Stomach (tissue), 9 donors: ENCODE measurements around the gene PDPK1. TPM values are rescaled to one million over a fixed set of nuclear protein-coding genes. Genes with fewer than 3 reads are reported as not detected.
"Not testable (repeated sequence)": the region's sequence is repeated elsewhere in the genome, so short reads cannot be mapped to it uniquely, and the experiment has no call there.

Experiments
- DNase-seq, 2 donors: peaks; one replicate each; pipeline versions ENCODE4 v3.0.0 to v3.0.0-alpha.2; 2013 to 2019
- H3K27ac ChIP-seq, 5 donors: fragments of 200-600 bp in 4 of 5; sonication (generic) in 4 of 5; one replicate each; pipeline ENCODE4 v1.5.1; 2013 to 2019; ENCODE audit warnings: mild to moderate bottlenecking in 1 of 5, moderate library complexity in 1 of 5
- H3K27me3 ChIP-seq, 3 donors: fragments of 200-600 bp; sonication (generic); one replicate each; pipeline ENCODE4 v1.5.1; 2017 to 2019; ENCODE audit warnings: mixed run types in 1 of 3
- H3K36me3 ChIP-seq, 4 donors: fragments of 200-600 bp; sonication (generic); 1 replicate in 3 of 4; 2 replicates in 1 of 4; pipeline ENCODE4 v1.5.1; 2016 to 2019
- H3K4me1 ChIP-seq, 4 donors: fragments of 200-600 bp; sonication (generic); one replicate each; pipeline ENCODE4 v1.5.1; 2016 to 2019
- H3K4me3 ChIP-seq, 4 donors: fragments of 200-600 bp; sonication (generic) in 3 of 4; one replicate each; pipeline ENCODE4 v1.5.1; 2016 to 2019; ENCODE audit warnings: mild to moderate bottlenecking in 1 of 4
- H3K9me3 ChIP-seq, 4 donors: fragments of 200-600 bp; sonication (generic); one replicate each; pipeline ENCODE4 v1.5.1; 2016 to 2019
- WGBS, 5 donors: extraction: QIAGEN DNeasy Blood & Tissue Kit in 3 of 5; methylation state at CpG; one replicate each; pipeline versions ENCODE4 v1.1.5 to v1.1.7; 2013 to 2018; 5-methylcytosine and 5-hydroxymethylcytosine counted together
- intact Hi-C: fragments of 100-400 bp; cut with DNase I; formaldehyde crosslinking; loops from one replicate; pipeline ENCODE4 v1.15.1; 2023; ENCODE audit warnings: low total_unique reads
- polyA plus RNA-seq, 3 donors: library from polyadenylated mRNA; stranded (reverse); fragments of 200-250 nt; gene quantifications; one replicate each; pipeline ENCODE4 v1.2.3, GENCODE V29; 2013
- small RNA-seq, 4 donors: library from RNA; depleted of rRNA; stranded (forward); fragments of <200 nt; gene quantifications; one replicate each; pipeline ENCODE3, GENCODE V24; 2016
- total RNA-seq, 5 donors: library from RNA; depleted of rRNA; stranded (reverse); fragments of >200 nt; gene quantifications; one replicate each; pipeline versions ENCODE4 v1.1.0 to v1.2.3, GENCODE V29; 2014 to 2016
- donor health status: healthy with polysubstance abuse.
- donor health status: Bipolar disorder and iron deficiency.
- donor health status: healthy.

PDPK1 gene
- total and polyA plus RNA-seq, 8 donors, result 7.0 to 86.9 (median 23.6) TPM

DNA sequence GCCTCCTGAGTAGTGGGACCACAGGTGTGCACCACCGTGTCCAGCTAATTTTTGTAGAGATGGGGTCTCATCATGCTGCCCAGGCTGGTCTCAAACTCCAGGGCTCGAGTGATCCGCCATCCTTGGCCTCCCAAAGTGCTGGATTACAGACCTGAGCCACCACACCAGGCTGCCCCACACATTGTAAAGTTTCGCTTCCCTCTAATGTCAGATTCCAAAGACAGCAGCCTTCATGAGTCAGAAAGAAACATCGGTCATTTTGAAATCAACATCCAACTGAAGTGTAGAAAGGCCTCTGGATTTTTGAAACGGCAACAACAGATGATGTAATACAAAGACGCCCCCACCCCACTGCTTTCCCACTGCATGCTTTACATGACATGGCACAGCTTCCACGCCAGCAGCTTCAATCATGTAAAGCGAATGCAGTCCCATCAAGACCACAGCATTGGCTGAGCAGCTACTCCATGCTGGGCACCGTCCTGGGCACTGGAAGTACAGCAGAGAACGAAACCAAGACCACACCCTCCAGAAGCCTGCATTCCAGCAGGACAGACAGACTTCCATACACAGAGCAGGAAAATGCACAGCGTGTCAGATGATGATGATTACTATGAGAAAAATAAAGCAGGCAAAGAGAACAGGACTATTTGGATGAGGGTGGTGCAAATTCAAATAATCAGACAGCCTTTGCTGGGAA is 107.1 kb downstream of the PDPK1 start:
- H3K27ac ChIP-seq, intact Hi-C loops, H3K36me3 ChIP-seq, H3K9me3 ChIP-seq, H3K4me1 ChIP-seq, H3K4me3 ChIP-seq, DNase-seq, H3K27me3 ChIP-seq: not testable (repeated sequence)
- WGBS, 5 donors, result no CpG with 5 or more reads among the region's 12 CpGs

DNA sequence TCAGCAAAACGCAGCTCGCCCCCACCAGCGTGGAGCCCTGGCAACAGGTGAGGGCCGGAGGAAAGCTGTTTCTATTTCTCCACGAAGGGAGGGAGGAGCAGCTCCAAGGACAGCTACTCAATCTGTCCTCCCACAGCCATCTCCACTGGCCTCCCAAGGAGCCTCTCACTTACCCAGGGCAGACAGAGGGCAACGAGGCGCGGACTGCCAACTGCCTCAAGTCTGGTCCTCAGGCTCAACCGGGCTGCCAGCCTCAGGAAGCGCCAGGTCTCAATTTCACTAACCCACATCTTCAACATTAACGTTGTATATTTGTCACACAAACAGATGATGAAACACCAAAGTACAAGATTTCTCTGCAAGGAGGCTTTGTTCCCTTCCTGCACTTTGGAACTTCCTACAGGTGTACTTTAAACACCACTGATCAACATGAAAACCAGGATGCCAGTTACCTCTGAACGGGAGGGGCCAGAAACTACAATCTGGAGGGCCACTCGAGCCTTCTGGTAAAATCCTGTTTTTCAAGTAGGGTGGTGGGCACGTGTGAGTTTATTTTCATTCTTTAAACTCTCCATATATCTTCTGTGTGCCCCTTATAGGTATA is 113.5 kb downstream of the PDPK1 start:
- H3K36me3 ChIP-seq, intact Hi-C loops, H3K27ac ChIP-seq, H3K4me3 ChIP-seq, H3K27me3 ChIP-seq, H3K4me1 ChIP-seq, DNase-seq, H3K9me3 ChIP-seq: not testable (repeated sequence)
- WGBS, 5 donors, result no CpG with 5 or more reads among the region's 14 CpGs

Small RNA genes within 50 kb of the gene (small RNA-seq; reads per million reads assigned to genes)
- gene AC093525.1 (0 reads per million in 4 donors), gene MIR3178 (0 to 0.15 (median 0) reads per million in 4 donors)

Other genes with a start within 250 kb of the PDPK1 start
- gene ABCA3, start 197.3 kb upstream of the PDPK1 start, total RNA-seq, result 10 to 100 TPM in 1 of 5 donors, 1 to 10 TPM in 4; 3.8 to 39.3 (median 4.9) TPM
- gene ABCA3, start 197.3 kb upstream of the PDPK1 start, polyA plus RNA-seq, result 1 to 10 TPM in 2 of 3 donors, under 1 TPM in 1; 0.61 to 2.7 (median 2.4) TPM
- gene CCNF, start 108.6 kb upstream of the PDPK1 start, total RNA-seq, result 1 to 10 TPM; 1.3 to 7.8 (median 5.2) TPM
- gene CCNF, start 108.6 kb upstream of the PDPK1 start, polyA plus RNA-seq, result 1 to 10 TPM in 2 of 3 donors, under 1 TPM in 1; 0.46 to 3.6 (median 1.9) TPM
- gene TEDC2, start 77.9 kb upstream of the PDPK1 start, total RNA-seq, result 1 to 10 TPM in 3 of 5 donors, not detected in 2; 1.3 to 3.8 (median 3.6) TPM
- gene TEDC2, start 77.9 kb upstream of the PDPK1 start, polyA plus RNA-seq, result 1 to 10 TPM in 2 of 3 donors, not detected in 1; 1.5 to 2.7 TPM
- gene NTN3, start 66.7 kb upstream of the PDPK1 start, total RNA-seq, result 1 to 10 TPM in 1 of 5 donors, not detected in 4; 1.8 TPM
- gene NTN3, start 66.7 kb upstream of the PDPK1 start, polyA plus RNA-seq, result not detected
- 10 to 100 TPM in 4 of 5 donors, 1 to 10 TPM in 1; 5.0 to 35.6 (median 18.7) TPM for gene TBC1D24, start 62.9 kb upstream of the PDPK1 start, total RNA-seq
- gene TBC1D24, start 62.9 kb upstream of the PDPK1 start, polyA plus RNA-seq, result 1 to 10 TPM; 3.2 to 4.2 (median 3.4) TPM
- 100 to 1,000 TPM in 2 of 5 donors, 10 to 100 TPM in 2, 1 to 10 TPM in 1; 8.1 to 169 (median 68.3) TPM for gene ATP6V0C, start 24.1 kb upstream of the PDPK1 start, total RNA-seq
- gene ATP6V0C, start 24.1 kb upstream of the PDPK1 start, polyA plus RNA-seq, result 100 to 1,000 TPM in 1 of 3 donors, 10 to 100 TPM in 2; 49.8 to 113 (median 82.3) TPM
- gene AMDHD2, start 17.6 kb upstream of the PDPK1 start, total RNA-seq, result 10 to 100 TPM; 13.4 to 76.8 (median 28.7) TPM
- gene AMDHD2, start 17.6 kb upstream of the PDPK1 start, polyA plus RNA-seq, result 10 to 100 TPM; 17.2 to 24.7 (median 21.1) TPM
- under 1 TPM in 1 of 5 donors, not detected in 4; 0.58 TPM for gene CEMP1, start 6.6 kb upstream of the PDPK1 start, total RNA-seq
- gene CEMP1, start 6.6 kb upstream of the PDPK1 start, polyA plus RNA-seq, result under 1 TPM in 2 of 3 donors, not detected in 1; 0.43 to 0.61 TPM
- gene KCTD5, start 144.5 kb downstream of the PDPK1 start, total RNA-seq, result 10 to 100 TPM in 4 of 5 donors, under 1 TPM in 1; 0.89 to 45.6 (median 27.2) TPM
- gene KCTD5, start 144.5 kb downstream of the PDPK1 start, polyA plus RNA-seq, result 10 to 100 TPM; 14.4 to 28.6 (median 14.7) TPM
- gene PRSS27, start 182.2 kb downstream of the PDPK1 start, total RNA-seq, result under 1 TPM in 1 of 5 donors, not detected in 4; 0.55 TPM
- 10 to 100 TPM in 1 of 3 donors, under 1 TPM in 2; 0.50 to 74.4 (median 0.76) TPM for gene PRSS27, start 182.2 kb downstream of the PDPK1 start, polyA plus RNA-seq
- 1,000 to 10,000 TPM in 2 of 5 donors, 100 to 1,000 TPM in 3; 142 to 2,165 (median 929) TPM for gene SRRM2, start 214.6 kb downstream of the PDPK1 start, total RNA-seq
- gene SRRM2, start 214.6 kb downstream of the PDPK1 start, polyA plus RNA-seq, result 100 to 1,000 TPM; 151 to 384 (median 321) TPM
- gene ELOB, start 239.3 kb downstream of the PDPK1 start, total RNA-seq, result 100 to 1,000 TPM in 4 of 5 donors, 10 to 100 TPM in 1; 68.1 to 279 (median 174) TPM
- 100 to 1,000 TPM; 386 to 713 (median 456) TPM for gene ELOB, start 239.3 kb downstream of the PDPK1 start, polyA plus RNA-seq
- not detected for gene PRSS33, start 249.5 kb downstream of the PDPK1 start, total RNA-seq
- gene PRSS33, start 249.5 kb downstream of the PDPK1 start, polyA plus RNA-seq, result not detected